MM.1S (cell line): ENCODE measurements around the gene RSPH1.

Source experiments
- EZH2phosphoT487 ChIP-seq: fragments of 300-600 bp; sonication (generic); IDR thresholded peaks from 2 replicates; pipeline ENCODE4 v1.6.1; 2018; ENCODE audit warnings: antibody characterized with exemption, low read length
- TF ChIP-seq, protein P1 (sequence below): fragments of 300-600 bp; sonication (generic); IDR thresholded peaks from 2 replicates; pipeline ENCODE4 v1.5.1; 2016; ENCODE audit warnings: antibody characterized with exemption, low read length, mixed read lengths

DNA sequence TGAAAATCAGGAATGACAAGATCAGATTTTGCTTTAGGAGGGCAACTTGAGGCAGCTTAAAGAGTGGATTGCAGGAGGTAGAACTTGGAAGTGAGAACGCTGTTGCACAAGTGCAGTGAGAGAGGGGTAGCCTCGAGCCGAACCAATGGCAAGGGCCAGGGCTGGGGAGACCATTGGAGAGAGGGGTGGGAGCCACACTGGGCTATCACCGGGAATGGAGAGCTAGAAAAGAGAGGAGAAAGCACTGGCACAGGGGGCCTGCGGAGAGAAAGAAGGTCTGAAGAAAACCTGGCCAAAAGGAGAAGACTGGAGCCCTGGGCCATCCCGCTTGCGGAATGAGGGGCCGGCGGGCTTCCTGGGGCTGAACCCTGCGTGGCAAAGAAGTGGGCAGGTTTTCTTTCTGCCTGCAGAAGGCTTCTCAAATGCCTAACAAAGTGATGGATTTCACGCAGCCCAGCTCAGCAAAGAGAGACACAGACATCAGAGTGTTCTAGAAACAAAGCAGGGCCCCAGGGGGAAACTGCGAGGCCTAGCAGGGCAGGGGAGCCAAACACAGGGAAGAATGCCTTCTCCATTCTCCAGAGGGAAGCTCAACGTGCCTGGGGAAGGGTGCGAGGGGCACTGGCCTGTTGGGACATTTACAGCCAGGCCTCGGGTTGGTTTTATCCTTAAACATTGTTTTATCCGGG lies 16.5 kb upstream of the RSPH1 start:
- TF ChIP-seq, protein P1, sequence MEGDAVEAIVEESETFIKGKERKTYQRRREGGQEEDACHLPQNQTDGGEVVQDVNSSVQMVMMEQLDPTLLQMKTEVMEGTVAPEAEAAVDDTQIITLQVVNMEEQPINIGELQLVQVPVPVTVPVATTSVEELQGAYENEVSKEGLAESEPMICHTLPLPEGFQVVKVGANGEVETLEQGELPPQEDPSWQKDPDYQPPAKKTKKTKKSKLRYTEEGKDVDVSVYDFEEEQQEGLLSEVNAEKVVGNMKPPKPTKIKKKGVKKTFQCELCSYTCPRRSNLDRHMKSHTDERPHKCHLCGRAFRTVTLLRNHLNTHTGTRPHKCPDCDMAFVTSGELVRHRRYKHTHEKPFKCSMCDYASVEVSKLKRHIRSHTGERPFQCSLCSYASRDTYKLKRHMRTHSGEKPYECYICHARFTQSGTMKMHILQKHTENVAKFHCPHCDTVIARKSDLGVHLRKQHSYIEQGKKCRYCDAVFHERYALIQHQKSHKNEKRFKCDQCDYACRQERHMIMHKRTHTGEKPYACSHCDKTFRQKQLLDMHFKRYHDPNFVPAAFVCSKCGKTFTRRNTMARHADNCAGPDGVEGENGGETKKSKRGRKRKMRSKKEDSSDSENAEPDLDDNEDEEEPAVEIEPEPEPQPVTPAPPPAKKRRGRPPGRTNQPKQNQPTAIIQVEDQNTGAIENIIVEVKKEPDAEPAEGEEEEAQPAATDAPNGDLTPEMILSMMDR, result no peak
- no peak for TF ChIP-seq EZH2phosphoT487
